Stromal cell of bone marrow (primary cell): ENCODE results near the gene ELP4.
"Not testable (repeated sequence)": the region's sequence is repeated elsewhere in the genome, so short reads cannot be mapped to it uniquely, and the experiment has no call there.

Experiments
- DNase-seq: peaks from one replicate; pipeline ENCODE4 v3.0.0-alpha.2; 2012; ENCODE audit warnings: low read depth

Gene ELP4

DNA sequence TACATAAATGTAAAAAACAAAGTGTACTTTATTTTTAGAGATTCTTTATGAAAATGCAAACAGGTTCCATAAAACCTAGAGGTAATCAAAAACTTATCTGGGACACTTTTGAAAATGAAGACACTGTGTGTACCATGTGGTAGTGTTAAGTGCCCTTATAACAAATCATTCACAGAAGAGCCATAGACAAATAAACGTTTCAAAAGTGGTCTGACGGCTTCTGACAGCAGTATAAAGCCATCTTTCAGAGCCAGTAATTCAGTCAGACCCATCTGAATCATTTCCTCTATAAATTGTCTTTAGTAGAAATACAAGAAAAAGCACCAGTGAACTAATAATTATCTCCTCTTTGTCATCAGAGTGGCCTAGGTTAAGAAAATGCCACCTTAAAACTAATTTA, 201.6 kb downstream of the ELP4 start:
- no peak for DNase-seq

DNA sequence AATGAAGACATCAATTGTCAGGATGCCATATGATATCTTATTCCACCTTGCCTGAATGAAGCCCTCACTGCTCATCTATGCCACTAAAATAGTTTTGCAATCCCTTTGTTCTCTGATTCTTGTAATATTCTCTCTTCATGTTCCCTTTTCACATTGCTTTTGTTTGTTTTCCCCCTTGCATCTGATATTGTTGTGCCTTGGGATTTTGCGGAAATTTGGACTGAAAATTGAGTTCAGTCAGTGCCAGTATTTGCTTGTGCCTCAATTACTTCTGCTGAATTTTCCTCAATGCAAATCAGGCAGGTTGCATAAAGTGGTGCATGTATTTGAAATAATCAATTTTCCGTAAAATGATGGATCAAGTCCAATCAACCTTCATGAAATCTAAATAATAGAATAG, 203.3 kb downstream of the ELP4 start:
- DNase-seq, result no peak

DNA sequence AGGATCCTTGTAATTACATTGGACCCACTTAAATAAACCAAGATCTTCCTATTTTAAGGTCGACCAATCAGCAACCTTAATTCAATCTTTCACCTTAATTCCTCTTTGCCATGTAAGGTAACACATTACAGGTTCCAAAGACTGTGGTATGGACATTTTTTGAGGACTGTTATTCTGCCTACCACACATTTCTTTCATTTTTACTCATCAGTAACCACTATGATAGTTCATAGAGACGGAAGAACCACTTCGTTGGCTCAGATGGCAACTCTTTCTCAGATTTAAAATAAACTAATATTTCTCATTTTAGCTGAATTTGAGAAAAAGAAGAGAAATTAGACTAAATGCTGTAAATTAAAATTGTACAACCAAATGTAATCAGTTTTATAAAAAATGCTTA, 205.3 kb downstream of the ELP4 start:
- no peak for DNase-seq

DNA sequence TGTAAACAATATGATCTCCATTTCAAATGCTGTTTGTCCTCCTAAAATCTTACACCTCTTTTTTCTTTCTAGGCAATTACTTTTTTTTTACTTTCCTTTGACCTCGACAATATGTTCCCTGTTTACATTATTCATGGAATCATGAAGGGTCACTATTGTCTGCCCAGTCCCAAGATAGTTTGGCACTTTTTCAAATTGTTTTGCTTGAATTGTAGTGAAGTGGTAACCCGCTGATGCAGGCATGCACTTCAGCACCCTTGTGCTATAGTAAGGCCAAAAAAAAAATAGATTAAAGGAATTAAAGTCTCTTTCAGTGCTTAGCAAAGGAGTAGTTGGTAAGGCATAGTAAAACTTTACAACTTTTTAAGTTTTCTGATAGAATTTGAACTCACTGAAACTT, 210.7 kb downstream of the ELP4 start:
- DNase-seq, result no peak

DNA sequence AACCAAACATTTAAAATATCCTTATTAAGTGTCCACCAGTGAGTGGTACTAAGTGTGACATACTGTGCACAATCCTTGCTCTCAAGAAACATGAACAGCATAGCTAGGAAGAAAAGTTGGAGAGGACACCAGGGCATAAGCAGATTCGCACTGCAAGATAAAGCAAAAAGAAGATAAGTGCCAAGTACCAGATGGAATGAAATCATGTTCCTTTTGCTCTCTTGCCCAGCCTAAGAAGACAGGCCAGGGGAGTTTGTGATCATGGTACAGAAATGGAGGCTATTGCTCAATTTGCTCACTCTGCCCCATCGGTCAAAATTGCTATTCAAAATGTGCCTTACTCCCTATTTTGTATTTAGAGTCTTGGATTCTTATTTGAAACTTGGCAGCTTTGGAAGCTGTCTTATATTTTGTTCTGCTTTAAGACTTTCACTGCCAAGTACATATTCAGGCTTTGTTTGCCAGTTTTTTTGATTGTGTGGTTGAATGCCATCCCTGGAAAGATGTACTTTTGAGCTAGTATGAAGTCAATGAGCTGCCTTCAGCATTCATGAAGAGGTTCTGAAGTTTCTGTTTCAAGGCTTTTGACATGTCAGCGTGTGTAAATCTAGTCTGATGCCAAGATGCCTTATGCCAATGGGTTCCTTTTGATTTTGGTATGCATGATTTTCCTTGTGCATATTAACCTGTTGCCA, 211.3 kb downstream of the ELP4 start:
- DNase-seq, result no peak

DNA sequence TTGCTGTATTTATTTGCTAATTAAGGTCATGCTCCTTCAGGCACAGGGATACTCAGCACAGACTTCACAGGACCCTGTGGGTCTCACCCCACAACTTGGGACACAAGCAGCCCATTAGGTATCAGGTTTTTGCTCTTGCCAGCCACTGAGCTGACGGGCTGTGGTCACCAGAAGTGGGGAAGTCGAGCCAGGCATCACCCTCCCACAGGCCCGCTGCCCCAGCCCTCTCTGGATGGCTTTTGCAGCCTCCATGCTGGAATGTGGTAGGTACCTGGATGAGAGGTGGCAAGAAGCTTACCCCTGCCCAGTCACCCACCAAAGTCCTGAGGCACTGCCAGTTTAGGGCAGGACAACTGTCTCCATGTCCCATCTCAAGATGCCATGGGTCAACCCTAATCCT, 213.2 kb downstream of the ELP4 start:
- no peak for DNase-seq

DNA sequence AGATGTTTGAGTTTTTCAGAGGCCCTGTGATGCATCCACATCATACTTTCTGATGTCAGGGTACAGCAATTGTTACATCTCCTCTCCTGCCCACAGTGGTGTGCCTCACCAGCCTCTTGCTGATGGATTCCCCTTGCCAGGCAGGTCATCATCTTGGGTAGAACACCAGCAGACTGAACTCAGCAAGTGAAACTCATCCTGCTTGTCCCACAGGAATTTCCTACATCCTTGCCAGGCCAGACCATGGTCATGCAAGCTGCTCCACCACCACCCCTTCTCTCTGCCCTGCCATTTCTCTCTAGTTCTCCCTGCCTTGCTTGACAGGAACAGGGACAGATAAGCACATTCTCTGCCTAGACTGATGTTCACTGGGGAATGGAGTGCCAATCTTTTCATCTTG, 215.6 kb downstream of the ELP4 start:
- no peak for DNase-seq

DNA sequence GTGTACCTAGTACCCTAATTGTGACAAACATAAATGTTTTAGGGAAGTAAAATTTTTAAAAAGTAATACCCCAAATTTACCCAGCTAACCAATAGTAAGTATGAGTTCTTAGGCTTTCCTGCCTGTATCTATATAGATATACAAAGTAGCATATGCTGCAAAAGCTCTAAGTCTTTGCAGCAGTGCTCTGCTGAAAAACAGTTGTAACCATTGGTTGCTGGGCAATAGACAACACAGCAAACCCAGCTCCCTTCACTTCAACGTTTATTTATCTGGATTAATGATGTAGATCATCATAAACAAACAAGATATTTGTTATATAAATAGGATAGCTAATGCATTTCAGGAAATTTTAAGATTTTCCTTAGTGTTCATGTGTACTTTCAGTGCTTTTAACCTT, 218.9 kb downstream of the ELP4 start:
- no peak for DNase-seq

DNA sequence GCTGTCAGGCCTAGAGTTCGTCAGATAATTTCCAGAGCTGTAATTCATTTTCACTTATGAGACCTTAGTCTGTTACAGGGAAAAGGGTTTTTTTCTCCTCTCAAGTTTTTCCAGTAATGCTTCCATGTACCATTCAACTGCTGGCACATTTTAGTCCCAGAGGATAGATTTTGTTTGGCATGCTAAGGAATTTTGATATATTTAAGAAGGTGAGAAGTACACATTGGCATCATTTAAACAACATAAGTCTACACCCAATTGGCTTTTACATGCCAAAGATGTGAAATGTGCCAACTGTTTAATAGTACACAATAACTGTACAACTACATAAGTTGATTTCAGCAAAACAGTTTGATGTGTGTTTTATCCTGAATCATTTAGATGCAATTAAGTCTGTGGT, 230.6 kb downstream of the ELP4 start:
- DNase-seq, result no peak

DNA sequence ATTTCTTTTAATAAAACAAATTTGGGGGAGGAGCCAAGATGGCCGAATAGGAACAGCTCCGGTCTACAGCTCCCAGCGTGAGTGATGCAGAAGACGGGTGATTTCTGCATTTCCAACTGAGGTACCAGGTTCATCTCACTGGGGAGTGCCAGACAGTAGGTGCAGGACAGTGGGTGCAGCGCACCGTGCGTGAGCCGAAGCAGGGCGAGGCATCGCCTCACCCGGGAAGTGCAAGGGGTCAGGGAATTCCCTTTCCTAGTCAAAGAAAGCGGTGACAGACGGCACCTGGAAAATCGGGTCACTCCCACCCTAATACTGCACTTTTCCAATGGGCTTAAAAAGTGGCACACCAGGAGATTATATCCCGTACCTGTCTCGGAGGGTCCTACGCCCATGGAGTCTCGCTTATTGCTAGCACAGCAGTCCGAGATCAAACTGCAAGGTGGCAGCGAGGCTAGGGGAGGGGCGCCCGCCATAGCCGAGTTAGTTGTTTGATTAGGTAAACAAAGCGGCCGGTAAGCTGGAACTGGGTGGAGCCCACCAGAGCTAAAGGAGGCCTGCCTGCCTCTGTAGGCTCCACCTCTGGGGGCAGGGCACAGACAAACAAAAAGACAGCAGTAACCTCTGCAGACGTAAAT, 231.3 kb downstream of the ELP4 start:
- DNase-seq, result not testable (repeated sequence)

DNA sequence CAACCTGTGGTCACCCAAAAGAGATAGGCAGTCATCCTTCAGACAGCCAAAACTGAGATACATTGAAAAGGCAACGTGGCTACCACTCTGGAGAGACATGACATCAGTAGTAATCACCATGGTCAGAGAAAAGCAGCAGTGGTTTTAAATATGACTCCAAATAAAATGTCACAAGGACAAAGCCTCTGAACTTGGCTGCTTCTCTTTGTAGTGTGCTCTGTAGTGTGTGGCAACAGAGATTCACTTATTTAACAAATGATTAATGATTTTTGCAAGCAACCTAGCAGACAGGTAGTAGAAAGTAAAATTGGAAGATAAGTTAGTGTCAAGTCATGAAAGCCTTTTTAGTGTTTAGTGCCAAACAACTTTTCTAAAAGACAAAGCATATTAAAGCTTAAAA, 238.0 kb downstream of the ELP4 start:
- no peak for DNase-seq

DNA sequence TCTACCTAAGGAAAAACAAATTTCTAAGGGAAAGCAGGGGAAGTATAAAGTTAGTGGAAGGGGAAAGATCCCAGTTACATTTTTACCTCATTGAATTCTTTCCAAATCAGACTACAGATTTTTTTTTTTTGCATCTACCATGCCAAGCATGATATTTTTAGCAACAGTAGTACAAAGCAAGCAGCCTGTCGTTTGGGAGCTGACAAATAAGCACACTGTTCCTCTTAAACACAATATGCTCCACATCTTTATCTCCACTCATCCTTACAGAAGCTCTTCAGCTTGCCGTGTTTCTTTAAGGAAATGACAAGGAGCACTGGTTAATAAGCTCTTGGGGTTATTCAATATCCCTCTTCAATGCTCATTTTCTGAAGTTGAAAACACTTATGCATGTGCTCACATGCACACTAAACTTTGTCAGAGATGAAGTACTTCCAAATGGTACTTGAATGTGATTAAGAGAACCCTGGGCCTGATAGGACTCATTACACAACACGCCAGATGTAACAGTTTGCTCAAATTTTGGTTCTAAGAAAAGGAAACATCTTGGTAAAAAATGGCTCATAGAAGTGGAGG, 247.8 kb downstream of the ELP4 start:
- DNase-seq, result no peak

DNA sequence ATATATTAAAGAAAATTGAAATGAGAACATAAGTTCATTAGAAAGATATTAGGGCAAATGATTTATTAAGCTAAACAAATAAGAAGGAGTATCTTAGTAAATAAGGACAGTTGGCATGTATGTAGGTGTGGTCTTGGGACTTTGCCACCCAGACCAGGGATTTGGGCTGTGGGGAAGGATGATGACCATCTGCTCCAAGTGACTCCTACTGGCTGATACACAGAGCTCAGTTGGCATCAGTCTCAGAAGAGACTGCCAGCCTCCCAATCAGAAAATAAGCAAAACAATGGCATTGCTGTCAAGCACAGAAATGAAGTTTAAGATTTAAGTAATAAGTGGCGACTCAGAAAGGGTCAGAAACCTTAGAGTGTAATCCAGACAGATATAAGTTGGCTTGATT, 252.1 kb downstream of the ELP4 start:
- DNase-seq, result no peak

DNA sequence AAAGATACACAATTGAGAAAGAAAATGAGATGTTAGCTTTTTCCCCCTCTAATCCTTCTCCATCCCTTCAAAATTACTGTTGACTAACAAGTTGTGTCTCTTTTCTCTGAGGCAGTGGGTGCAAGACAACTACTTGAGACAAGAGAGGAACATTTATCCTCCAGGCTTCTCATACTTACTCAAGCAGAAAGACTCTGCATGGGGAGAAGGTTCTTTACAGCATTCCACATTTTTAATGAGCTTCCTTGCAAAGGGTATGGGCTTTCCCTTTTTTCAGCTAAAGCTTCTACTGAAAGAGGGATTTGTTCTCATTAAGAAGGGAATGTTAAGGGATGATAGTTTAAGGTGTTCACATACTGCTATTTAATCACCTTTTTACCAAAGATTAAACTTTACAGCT, 253.7 kb downstream of the ELP4 start:
- DNase-seq, result no peak

DNA sequence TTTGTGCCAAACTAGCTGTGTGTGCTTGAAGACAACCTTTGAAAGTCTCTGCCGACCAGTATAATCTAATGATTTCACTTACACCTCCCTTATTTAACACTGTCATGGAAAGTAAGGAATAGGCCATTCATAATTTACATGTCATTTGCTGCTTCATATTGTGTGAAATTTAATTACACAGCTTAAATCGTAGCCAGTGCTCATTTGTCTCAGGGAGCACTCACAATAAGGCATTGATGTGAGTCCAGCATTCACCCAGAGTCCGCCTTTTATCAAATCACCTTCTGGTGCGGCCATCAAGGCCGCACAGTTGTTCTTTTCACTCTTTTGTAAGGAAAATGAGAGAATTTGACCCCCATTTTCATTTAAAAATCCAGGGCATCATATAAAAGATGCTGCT, 254.7 kb downstream of the ELP4 start:
- no peak for DNase-seq

DNA sequence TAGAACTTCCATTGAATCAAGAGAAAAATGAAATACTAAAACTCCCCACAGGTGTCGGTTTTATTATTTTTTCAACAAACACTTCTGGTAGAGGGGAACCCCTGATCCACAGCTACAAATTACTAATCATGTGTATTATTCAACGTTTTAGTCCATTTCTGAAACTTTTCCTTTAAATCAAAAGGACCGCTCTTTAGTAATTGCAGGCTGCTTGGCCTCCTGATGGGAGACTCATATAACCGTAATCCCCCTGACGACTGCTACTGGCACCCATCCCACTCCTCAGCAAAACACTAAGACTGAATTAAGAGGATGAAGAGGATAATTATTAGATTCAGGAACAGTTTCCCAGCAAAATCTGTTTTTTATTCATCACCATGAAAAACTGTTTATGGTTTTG, 255.2 kb downstream of the ELP4 start:
- no peak for DNase-seq

DNA sequence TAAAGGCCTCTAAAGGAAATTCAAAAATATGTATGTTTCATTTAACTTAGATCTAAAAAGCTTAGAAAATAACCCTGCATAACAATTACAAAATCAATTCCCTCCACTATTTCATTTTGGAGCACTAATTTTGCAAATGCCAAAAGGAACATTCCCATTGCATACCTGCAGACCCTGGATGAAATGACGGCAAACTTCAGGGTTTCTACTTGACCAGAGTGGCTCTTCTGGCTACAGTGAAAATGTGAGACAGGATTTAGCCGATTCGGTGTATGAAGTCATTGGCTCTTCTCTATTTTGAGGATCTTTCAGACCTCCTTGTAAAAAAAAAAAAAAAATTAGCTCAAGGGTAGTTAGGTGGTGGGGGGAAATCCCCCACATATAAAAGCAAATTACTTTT, 257.5 kb downstream of the ELP4 start:
- no peak for DNase-seq

DNA sequence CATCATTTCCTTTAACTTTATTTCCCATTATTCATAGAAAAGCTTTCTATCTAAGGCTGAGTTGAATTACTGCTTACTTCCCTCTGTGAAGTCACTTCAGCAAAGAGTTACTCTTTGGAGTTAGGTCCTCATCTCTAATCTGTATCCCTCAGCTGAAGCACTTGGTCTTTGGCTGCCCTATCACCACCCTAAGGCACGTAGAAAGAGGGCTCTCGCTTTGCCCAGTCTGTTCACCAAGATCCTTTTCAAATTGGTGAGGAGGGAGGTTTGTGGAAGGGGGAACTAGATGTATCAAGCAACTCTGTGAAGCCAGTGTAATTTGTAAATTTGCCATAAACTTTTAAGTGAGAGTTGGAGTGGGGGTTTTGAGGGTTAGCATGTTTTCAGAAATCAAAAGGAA, 258.1 kb downstream of the ELP4 start:
- DNase-seq, result no peak

DNA sequence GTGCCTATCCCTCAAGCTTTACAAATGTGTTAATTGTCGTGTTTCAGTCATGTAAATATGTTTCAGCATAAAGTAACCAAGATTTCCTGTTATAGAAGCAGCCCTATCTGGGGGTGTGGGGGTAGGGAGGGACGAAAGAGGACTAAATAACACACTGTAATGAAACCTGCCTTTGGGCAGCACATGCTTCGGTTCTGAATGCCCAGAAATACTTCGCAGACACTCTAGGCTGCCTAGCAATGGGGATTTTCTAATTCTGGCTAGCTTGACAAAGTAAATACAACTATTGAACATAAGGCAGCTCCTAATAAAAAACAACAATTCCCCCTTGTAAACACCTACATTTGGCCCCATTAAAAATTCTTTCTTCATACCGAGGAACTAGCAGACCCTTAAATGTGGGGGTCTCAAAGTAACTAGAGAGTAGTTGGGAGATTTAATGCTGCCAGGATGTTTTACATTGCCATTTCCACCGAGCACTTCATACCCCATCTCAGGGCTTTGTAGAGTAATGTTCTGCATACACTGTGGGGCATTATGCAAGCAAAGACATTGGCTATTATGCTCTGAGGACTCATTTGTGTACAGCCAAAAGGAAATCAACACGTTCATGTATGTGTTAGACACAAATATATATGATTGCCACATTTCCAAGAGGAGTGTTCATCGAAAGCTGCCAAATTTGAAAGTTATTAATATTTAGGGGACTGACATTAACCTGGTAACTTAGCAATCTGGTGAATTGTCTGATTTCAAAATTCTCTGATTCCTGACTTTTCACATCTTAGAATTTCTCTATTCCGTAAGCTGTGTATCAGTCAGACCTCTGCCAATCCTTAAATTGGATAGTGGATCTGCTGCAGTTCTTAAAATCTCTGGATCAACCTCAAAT, 259.4 kb downstream of the ELP4 start:
- DNase-seq, result no peak

DNA sequence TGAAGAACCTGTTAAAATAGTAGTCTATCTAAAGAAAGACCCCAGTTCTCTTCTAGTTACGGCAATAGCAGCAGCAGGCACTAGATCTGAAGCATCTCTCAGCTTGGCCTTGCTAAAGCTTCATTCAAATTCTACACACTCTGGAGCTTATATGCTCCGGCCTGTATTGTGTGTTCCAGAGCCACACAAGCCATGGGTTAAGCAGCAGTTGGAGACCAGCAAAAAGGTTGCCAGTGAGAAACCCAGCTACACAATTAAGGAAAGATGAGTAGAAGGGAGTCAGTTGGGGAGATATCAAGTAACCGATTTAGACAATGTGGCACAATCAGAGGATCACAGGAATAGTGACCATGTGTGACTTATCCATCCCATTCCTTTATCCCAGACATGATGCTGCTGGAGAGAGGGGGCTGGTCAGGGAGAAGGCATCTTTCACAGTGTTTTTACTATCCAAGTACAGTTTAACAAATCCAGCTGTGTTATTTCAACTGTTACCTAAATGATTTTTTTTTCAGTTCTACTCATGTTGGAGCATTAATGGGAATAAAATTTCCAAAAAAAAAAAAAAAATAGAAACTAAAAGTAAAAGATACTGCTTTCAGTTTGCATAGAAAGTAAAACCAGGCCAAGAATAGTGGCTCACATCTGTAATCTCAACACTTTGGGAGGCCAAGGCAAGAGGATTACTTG, 260.6 kb downstream of the ELP4 start:
- DNase-seq, result no peak

DNA sequence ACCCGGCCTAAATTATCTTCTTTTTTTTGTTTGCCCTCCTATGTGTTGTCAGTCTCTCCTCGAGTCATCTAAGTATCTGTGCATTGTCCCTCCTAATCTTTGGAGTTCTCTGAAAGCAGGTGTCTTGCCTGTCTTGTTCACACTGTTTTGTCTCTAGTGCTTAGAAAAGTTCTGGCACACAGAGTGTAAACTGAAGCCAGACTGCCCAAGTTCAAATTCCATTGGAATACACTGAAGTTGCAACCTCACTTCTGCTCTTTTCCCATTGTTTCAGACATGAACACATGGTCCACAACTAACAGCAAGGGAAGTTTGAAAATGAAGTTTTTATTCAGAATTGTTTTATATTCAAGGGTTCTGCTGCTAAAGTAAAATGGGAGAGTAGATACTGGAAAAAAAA, 262.8 kb downstream of the ELP4 start:
- DNase-seq, result no peak

DNA sequence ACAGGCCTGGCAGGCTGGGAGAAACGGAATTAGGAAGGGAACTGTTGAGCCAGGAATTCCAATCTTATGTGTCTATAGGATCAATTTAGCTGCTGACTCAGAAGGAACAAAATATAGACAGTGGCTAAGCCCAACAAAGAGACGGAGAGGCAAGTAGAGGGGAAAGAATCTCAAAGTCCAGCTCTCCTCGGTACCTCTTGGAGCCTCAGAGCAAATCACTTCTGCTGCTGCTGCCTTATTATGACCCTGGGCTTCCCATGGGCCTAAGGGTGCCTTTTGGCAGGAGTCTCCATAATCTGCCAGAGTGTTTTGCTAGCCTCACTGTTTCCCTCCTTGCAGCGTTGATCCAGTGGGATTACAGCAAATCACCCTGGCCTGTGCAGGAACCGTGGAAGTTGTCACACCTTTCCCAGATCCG, 269.8 kb downstream of the ELP4 start:
- peak; percentile 42 for DNase-seq
